Fibroblast of gingiva (primary cell): ENCODE data around the gene DHDH.
A peak's percentile ranks its signal among the peaks of the same experiment; 100 is the strongest.
"Not testable (repeated sequence)": the region's sequence is repeated elsewhere in the genome, so short reads cannot be mapped to it uniquely, and the experiment has no call there.

Experiments
- DNase-seq: peaks from one replicate; pipeline ENCODE4 v3.0.0-alpha.2; 2011; ENCODE audit warnings: low read depth

DHDH gene

DNA sequence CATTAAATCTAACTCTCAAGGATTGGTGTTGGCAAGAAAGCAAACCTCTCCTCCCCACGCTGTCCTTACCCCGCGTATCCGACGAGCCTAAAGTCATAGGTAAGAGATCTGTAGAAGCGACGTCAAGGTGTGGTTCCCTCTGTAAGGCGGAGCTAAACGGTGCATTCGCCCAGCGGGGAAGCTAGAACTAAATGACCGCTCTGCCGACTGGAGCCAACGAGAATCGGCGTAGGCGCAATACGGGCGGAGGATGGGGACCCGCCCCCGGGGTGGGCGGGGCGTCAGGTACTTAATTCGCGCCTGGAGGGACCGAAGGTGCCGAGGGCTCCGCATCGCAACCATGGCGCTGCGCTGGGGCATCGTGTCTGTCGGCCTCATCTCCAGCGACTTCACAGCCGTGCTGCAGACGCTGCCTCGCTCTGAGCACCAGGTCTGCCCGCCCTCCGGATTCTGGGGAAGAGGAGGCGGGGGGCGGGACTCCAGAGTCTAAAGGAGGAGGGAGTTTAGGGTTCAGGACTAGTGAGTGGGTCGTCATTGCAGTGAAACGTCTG, at the start of gene DHDH:
Gene DHDH, plus strand, starts transcription at position 318 of the 551 bp plus-strand sequence. Its CDS starts 23 bp downstream, at position 341.
- no peak for DNase-seq

DNA sequence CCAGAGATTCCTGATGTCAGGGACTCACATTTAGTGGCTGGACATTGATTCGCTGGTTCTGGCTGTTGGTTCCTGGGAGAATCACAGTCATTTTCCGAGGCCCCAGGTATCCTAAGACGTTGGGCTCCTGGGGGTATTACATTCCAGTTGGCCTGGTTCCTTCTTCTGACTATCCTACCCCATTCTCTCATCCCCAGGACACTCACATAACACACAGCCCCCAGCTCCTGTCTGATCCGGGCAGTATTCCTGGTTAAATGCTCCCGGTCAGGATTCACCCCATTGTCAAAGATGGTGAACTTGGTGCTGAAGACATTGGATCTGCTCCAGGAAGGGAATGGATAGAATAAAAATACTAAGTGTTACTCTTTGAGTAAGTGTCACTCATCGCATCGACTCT, 49.8 kb upstream of the DHDH start:
- DNase-seq, result no peak

DNA sequence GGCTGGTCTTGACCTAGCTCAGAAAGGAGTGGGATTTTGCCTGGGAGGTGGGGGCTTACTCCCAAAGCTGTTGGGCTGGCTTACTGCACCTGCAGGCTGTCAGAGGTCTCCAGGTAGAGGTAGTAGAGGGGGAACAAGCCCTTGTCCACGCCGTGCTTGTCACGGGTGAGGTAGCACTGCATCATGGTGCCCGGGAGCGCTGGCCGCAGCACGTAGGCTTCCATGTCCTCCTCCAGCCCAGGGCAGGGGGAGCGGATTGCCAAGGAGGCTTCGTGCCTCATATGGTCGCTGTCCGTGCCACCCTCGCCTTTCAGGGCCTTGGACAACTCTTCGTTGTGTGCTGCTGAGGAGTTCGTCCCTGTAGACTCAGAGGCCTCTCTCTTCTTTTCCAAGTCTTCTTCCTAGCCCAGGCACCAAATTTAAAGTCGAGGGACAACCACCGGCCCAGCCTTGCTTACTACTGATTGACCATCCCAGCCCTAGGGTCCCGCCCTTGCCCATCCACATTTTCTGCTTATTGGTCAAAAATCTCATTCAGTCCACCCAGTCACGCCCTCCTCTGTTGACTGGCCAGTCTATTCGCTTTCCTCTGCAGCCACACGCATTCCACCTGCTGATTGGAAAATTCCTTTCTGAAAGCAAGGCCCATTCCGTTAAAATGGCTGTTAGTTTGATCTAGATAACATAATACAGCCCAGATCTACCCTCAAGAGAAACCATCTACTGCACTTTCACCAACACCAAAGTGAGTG, 45.5 kb upstream of the DHDH start:
- DNase-seq, result no peak

DNA sequence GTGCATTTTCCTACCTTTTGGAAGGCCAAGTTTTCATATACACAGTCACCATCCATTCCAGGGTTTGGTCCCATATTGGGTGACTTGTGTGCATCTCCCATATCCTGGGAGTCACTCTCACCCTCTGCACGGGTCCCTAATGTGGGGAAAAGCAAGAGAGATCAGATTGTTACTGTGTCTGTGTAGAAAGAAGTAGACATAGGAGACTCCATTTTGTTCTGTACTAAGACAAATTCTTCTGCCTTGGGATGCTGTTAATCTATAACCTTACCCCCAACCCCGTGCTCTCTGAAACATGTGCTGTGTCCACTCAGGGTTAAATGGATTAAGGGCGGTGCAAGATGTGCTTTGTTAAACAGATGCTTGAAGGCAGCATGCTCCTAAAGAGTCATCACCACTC, 44.0 kb upstream of the DHDH start:
- not testable (repeated sequence) for DNase-seq

DNA sequence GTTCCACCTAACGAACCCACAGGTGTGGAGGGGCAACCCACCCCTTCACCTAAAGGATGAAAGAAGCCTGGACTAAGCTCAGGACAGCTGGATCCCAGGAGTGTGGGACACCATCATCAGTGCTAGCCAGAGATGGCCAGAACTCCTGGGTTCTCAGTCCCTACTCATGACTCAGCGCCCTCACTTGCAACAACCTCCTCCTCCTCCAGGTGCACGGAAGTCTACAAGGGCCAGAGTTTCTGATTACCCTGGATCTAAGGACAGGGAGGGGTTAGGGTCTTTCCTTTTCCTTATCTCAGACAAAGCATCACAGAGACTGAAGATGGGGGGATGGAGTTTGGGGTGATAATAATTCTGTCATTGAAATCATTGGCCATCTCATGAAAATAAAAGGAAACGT, 42.9 kb upstream of the DHDH start:
- DNase-seq, result no peak

DNA sequence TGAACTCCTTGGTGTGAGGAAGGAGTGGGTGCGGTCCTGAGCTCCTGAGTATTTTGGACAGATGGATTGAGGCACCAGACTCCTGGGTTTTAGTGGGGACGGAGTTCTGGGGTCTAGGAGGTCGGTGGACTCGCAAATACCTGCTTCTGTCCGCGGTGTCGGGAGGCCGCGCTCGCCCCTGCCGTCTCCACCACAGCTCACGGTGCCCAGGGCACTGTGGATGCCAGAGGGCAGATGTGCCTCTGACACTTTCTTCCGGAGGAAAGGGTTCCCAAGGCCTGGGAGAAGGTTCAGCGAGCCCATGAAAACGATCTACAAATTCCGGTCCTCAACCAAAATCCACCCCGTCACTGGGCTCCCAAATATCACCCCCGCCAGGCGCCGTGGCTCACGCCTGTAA, 38.3 kb upstream of the DHDH start:
- DNase-seq, result no peak

DNA sequence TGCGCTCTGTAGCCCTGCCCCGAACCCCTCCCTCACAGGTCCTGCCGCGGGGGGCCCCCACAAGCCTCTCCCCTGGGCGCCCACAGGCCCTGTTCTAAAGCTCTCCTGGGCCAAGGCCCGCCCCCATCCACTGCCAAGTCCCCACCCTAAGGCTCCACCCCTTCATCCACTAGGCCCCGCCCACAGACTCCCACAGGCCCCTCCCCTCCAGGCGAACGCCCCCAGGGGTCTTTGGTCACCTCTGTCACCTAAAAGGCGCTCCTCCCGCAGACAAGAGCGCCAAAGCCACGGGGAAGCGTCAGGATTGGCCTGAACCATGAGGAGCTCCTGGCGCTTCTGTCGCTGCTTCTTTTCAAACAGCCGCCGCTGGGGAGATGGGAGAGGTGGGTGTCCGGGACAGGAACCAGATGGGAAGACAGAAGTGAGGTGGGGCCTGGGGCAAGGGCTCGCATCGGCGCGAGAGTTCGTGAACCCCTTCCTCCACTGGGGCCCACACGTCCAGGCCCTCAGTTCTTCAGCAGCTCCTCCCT, 37.2 kb upstream of the DHDH start:
- DNase-seq, result no peak

DNA sequence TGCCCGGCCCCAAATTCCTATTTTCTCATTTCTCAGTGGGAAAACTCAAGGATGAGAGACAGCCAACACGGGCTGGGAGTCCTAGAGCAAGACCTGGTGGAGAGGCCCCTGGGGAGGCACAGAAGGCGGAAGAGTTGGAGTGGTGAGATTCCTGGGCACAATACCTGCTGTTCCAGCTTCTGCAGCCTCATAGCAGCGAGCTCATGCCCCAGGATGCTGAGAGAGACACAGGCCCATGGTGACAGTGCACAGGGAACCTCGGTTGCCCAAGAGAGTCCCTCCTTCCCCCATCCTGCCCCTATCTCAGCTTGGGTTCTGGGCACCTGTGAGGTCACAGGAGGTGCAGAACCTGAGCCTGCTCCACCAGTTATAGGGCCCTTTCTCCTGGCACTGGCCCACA, 36.3 kb upstream of the DHDH start:
- DNase-seq, result no peak

DNA sequence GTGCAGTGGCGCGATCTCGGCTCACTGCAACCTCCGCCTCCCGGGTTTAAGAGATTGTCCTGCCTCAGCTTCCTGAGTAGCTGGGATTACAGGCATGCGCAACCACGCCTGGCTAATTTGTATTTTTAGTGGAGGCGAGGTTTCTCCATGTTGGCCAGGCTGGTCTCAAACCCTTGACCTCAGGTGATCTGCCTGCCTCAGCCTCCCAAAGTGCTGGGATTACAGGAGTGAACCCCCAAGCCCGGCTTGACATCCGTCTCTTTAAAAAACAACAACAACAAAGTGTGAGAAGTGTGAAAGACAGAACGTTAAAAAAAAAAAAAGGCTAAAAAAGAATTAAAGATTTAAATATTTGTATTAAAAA, 34.1 kb upstream of the DHDH start:
- not testable (repeated sequence) for DNase-seq

DNA sequence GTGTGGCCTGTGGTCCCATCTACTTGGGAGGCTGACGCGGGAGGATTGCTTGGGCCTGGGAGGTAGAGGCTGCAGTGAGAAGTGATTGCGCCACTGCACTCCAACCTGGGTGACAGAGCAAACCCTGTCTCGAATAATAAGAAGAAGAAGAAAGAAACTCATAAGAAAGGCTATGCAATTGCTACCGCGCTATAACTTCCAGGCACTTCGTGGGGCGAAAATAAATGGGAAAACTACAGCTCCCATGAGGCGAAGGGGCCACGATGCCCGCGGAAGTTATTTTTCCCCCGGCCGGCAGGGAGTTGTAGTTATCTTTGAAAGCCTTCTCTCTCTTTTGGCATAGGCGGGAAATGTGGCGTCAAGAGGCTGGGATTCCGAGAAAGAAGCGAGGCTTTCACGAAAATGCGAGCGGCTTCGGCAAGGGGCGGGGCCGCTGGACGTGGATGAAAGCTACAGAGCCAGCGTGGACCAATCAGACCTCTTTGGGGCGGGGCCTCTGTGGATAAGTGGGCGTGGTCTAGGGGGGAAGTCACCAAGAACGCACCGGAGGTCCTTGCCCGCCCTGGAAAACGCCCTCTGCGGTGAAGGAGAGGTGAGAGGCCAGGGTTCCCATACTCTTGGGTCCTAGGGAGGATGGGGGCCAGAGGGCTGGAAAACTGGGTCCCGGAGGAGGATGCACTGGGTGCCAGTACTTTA, 33.6 kb upstream of the DHDH start, which contains the start of gene NUCB1:
Gene NUCB1, plus strand, starts transcription at position 532 of the 696 bp plus-strand sequence. CDS start 485 bp downstream, outside the sequence.
- peak; percentile 99 for DNase-seq

DNA sequence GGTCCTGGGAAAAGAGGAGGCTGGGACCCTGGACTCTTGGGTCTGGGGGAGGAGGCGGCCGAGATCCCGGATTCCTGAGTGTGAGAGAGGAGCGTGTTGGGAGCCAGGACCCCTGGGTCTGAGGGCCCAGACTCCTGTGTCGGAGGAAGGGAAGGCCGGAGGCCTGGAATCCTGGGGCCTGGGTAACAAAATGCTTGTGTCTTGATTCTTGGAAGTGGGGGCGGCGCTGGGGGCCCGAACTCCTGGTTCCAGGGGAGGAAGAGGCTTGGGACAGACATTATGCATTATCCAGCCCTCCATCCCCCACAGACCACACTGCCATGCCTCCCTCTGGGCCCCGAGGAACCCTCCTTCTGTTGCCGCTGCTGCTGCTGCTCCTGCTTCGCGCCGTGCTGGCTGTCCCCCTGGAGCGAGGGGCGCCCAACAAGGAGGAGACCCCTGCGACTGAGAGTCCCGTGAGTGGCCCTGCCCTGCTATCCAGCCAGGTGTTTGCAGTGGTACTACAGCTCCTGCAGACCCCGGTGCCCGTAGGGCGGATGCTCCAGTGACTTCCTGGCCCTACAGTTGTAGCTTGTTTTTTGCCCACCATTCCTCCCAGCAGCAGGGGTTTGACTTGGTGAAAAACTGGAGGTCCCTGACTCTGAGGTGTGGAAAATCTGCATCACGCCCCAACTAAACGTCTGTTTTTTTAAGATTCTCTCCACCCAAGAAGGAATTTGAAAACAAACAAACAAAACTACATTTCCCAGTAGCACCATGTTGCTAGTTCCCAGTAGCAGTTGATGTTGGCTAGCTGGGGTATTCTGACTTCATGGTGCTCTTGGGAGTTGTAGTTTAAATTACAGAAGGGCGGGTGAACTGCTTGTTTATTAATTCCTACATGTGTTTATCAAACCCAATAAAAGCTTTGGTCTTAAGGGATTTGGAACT, 32.8 kb upstream of the DHDH start:
- DNase-seq, result peak; percentile 53

DNA sequence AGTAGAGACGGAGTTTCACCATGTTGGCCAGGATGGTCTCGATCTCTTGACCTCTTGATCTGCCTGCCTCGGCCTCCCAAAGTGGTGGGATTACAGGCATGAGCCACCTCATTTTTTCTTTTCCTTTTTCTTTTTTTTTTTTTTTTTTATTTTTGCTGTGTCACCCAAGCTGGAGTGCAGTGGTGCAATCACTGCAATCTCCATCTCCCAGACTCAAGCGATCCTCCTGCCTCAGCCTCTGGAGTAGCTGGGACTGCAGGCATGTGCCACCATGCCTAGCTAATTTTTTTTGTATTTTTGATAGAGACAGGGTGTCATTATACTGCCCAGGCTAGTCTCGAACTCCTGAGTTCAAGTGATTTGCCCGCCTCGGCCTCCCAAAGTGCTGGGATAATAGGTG, 31.2 kb upstream of the DHDH start:
- not testable (repeated sequence) for DNase-seq

DNA sequence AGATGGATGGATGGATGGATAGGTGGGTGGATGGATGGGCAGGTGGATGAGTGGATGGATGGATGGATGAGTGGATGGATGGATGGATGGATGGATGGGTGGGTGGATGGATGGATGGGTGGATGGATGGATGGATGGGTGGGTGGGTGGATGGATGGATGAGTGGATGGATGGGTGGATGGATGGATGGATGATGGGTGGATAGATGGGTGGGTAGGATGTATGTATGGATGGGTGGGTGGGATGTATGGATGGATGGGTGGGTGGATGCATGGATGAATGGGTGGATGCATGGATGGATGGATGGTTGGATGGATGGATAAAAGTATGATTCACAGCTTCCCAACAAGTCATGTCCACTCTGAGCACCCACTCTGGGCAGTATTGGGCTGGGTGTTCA, 29.7 kb upstream of the DHDH start:
- not testable (repeated sequence) for DNase-seq

DNA sequence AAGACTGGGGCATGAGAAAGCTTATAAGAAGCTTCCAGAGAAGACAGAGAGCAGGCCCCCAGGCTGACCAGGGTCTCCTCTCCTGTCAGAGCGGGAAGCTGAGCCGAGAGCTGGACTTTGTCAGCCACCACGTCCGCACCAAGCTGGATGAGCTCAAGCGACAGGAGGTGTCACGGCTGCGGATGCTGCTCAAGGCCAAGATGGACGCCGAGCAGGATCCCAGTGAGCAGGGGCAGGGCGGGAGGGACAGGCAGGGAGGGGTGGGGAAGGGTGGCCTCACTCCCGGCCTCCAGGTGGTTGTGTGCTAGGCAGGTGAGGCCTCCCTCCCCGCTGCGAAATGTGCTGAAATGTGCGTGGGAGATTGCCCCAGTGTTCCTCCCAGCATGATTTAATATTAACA, 27.8 kb upstream of the DHDH start:
- no peak for DNase-seq

DNA sequence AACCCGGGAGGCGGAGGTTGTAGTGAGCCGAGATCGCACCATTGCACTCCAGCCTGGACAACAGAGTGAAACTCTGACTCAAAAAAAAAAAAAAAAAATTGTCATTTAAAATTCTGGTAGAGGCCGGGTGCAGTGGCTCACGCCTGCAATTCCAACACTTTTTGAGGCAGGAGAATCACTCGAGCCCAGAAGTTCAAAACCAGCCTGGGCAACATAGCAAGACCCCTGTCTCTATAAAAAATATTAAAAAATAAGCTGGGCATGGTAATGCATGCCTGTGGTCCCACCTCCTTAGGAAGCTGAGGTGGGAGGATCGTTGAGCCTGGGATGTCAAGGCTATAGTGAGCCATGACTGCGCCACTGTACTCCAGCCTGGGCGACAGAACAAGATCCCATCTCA, 27.2 kb upstream of the DHDH start:
- DNase-seq, result no peak

DNA sequence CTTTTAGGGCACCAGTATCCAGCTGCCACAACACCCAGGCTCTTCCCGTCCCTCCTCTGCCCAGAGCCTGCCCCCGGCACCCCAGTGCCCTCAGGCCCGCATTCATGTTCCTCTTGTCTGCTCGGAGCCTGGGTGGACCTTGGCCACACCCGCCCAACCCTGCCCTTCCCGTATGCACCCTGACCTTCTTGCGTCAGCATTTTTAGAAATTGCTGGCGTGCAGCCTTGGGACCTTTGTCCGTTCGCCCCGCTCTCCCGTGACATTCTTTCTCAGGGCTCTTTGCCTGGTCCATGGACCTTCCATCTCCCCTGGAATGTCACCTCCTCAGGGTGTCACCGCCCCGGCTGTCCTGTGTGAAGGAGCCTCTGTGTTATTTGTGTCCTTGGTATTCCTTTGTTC, 25.8 kb upstream of the DHDH start:
- no peak for DNase-seq

DNA sequence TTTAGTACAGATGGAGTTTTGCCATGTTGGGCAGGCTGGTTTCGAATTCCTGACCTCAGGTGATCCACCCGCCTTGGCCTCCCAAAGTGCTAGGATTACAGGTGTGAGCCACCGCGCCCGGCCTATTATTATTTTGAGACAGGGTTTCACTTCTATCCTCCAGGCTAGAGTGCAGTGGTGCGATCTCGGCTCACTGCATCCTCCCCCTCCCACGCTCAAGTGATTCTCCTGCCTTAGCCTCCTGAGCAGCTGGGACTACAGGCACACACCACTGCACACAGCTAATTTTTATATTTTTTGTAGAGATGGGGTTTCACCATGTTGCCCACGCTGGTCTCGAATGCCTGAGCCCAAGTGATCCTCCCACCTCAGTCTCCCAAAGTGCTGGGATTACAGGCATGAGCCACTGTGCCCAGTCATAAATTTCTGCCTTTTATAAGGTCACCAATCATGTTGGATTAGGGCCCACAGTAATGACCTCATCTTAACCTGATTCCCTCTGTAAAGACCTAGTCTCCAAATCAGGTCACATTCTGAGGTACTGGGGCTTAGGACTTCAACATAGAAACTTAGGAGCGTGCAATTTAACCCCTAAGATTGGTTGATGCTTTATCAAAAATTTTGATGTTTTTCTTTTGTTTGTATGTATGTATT, 23.9 kb upstream of the DHDH start:
- not testable (repeated sequence) for DNase-seq

DNA sequence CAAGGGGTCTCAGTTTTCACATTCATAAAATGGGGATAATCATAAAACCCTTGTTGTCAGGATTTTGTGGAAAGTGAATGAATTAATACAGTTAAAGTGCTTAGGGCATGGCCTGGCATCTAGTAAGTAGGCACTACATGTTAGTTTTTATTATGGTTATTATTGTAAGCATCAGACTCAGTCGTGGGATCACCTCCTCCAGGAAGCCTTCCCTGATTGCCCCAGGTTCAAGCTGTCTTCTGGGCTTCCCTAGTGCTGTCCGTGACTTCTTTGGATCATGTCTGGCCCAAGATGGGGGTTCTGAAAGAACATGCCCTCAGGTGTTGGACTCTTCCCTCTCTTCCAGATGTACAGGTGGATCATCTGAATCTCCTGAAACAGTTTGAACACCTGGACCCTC, 22.7 kb upstream of the DHDH start:
- DNase-seq, result no peak

DNA sequence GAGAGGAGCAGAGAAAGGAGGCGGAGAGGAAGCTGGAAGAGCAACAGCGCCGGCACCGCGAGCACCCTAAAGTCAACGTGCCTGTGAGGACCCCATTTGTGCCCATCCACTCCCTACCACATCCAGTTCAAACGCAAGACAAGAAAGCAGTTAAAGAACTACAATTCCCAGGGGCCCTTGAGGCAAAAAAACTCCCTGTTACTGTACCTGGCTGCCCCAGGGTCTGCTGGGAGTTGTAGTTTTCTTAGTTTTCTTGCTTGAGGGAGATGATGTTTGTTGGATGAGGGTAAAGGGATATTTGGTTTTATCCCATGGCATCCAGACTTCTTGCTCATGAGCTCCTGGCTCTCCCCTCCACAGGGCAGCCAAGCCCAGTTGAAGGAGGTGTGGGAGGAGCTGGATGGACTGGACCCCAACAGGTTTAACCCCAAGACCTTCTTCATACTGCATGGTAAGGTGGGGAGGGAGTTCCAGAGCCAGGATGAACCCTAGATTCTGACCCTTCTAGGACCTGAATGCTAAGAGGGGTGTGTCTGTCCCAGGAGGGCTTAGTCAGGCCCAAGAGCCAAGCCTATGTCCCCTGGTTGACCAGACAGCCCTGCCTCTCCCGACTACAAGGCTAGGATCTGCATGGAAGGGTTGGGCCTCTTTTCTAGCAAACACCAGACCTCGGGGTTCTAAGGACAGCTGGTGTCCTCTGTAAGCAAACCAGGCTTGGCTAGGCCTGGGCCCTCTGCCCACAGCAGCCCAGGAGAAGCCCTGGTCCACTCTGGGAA, 20.2 kb upstream of the DHDH start:
- DNase-seq, result no peak

DNA sequence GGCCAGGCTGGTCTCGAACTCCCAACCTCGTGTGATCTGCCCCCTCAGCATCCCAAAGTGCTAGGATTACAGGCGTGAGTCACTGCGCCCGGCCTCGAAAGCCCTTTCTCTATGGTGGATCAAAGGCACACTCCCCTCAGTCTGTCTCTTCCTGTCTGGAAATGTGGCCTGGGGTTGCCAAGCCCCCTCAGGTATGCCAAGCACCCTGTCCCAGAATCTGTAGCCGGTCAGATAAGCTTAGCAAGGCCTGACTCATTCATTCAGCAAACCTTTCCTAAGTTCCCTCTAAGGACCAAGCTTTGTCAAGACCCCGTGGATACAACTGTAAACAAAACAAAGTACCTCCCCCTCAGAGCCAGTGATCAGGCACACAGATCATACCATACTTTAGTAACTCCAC, 19.3 kb upstream of the DHDH start:
- no peak for DNase-seq

DNA sequence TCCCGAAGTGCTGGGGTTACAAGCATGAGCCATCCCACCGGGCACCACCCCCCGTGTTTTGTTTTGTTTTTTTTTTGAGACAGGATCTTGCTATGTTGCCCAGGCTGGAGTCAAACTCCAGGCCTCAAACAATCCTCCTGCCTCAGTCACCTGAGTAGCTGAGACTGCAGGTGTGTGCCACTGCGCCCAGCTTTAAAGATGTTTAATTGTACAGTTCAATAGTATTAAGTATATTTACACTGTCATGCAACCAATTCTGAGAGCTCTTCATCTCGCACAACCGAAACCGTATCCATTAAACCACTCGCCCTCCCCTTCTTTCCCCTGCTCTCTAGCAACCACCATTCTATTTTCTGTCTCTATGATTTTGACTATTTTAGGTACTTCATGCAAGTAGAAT, 17.7 kb upstream of the DHDH start:
- no peak for DNase-seq
